ENCODE results near the gene TOP1. TPM values are rescaled to one million over a fixed set of nuclear protein-coding genes. Genes with fewer than 3 reads are reported as not detected.

TOP1 gene
- total RNA-seq, 1 donor = 12.0 TPM

DNA sequence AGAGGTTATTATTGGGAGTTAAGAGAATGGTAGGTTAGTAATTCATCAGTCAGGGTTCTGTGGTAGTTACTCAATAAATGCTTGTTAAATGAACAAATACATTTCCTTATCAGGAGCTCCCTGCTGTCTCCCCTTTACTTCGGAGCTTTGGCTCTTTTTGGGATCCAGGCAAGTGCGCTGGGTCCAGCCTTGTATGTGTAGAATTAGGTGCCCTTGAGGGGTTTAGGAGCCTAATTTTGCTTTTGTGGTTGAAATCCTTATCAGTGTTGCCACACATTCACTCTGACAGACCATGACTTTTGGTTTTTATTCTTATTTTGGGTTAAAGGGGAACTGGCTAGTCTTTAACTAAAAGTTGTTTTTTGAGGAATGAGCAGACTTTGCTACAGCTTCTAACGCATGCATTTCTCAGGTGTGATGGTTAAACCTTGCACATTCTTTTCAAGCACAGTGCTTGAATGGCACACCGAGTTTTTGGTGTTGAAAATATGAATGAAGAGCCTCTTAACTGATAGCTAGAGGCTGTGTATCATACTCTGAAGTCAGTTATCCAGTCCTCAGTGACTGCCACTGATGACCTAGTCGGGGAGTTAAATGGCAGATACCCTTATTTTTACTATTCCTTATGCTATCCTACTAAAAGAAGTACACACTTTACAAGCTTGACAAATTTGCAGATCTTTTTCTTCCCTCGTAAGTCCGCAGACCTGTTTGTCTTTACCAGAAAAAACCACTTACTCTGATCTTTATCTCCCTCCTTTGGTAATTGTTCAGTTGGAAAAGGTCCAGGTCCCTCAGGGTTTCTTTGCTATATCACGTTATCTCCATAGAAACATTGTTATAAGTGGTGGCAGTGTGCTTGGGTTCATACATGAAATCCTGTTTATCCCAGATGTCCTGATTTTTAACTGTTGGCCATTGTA is 58.0 kb downstream of the TOP1 start:
- no peak for DNase-seq (ENCODE audit: low read depth)
- TF ChIP-seq, protein P1, sequence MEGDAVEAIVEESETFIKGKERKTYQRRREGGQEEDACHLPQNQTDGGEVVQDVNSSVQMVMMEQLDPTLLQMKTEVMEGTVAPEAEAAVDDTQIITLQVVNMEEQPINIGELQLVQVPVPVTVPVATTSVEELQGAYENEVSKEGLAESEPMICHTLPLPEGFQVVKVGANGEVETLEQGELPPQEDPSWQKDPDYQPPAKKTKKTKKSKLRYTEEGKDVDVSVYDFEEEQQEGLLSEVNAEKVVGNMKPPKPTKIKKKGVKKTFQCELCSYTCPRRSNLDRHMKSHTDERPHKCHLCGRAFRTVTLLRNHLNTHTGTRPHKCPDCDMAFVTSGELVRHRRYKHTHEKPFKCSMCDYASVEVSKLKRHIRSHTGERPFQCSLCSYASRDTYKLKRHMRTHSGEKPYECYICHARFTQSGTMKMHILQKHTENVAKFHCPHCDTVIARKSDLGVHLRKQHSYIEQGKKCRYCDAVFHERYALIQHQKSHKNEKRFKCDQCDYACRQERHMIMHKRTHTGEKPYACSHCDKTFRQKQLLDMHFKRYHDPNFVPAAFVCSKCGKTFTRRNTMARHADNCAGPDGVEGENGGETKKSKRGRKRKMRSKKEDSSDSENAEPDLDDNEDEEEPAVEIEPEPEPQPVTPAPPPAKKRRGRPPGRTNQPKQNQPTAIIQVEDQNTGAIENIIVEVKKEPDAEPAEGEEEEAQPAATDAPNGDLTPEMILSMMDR (IDR thresholded peaks at IDR 0.05; ENCODE audit: insufficient read depth, low read length) = no peak
- no peak overlapping the region for H3K4me3 ChIP-seq (ENCODE audit: low read depth, low read length)

- TF ChIP-seq, protein P1 (IDR thresholded peaks at IDR 0.05; ENCODE audit: insufficient read depth, low read length) = no peak
- H3K4me3 ChIP-seq (ENCODE audit: low read depth, low read length) = no peak overlapping the region
- DNase-seq (ENCODE audit: low read depth) = no peak
Measured at GRCh38 chr20:41087325-41087685, 58.7 kb downstream of the TOP1 start.

GRCh38 chr20:41087777-41088176 is 59.2 kb downstream of the TOP1 start:
- DNase-seq (ENCODE audit: low read depth) = no peak
- TF ChIP-seq, protein P1 (IDR thresholded peaks at IDR 0.05; ENCODE audit: insufficient read depth, low read length) = no peak

GRCh38 chr20:41089555-41089954 is 60.9 kb downstream of the TOP1 start:
- TF ChIP-seq, protein P1 (IDR thresholded peaks at IDR 0.05; ENCODE audit: insufficient read depth, low read length) = no peak
- DNase-seq (ENCODE audit: low read depth) = no peak
- H3K4me3 ChIP-seq (ENCODE audit: low read depth, low read length) = no peak overlapping the region

More at GRCh38 chr20:41087777-41088176, 59.2 kb downstream of the TOP1 start:
- no peak overlapping the region for H3K4me3 ChIP-seq (ENCODE audit: low read depth, low read length)

DNA sequence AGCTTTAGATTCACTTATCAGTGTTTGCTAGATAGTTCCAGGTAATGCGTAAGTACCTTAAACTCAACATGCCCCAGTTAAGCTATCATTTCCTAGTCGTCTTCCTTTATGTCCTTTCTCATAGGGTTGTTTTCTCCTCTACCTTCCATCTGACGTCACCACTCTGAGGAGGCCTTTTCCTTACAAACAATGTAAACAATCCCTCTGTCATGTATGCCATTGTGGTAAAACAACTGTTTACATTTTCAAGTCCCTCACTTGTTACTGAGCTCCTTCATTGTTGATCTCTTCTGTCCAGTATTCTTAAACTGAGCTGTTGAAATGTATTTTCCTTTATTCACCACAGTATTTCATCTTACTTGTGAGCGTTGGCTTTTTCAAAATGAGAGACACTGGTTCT is 63.3 kb downstream of the TOP1 start:
- DNase-seq (ENCODE audit: low read depth) = no peak
- TF ChIP-seq, protein P1 (IDR thresholded peaks at IDR 0.05; ENCODE audit: insufficient read depth, low read length) = no peak
- no peak overlapping the region for H3K4me3 ChIP-seq (ENCODE audit: low read depth, low read length)

DNA sequence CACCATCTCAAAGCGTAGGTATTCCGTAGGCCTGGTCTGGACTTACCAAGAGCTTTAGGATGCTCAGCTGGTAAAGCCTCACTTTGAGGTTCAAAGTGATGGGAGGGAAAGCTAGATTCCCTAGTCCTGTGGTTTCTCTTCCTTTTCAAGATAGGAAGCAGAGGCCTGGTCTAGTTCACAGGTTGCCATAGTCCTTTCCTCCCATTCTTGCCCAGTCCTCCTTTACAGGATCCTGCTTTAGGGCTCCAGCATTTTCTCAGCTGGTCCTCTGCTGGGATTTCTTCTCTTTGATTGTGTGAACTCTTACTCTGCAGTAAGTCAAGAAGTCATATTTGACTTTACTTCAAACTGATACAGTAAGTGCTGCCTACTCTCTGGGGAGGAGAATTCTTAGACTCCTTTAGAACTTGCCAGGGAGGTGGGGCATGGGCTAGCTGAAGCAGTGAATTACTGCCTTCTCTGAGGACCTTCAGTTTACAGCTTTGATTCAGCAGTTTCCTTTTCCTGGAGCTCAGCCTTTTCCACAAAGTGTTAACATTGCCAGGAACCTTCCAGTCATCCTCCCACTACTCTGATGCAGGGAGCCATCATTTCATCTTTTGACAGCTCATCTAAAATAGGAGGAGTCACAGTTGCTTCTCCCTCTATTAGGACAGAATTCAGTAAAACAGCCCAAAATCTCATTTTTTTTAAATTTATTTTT is 65.9 kb downstream of the TOP1 start:
- TF ChIP-seq, protein P1 (IDR thresholded peaks at IDR 0.05; ENCODE audit: insufficient read depth, low read length) = no peak
- no peak overlapping the region for H3K4me3 ChIP-seq (ENCODE audit: low read depth, low read length)
- peak; percentile 53 for DNase-seq (ENCODE audit: low read depth)

Data from fibroblast of the aortic adventitia (primary cell).